ENCODE results near the gene B3GNT4.
"Not testable (repeated sequence)": the region's sequence is repeated elsewhere in the genome, so short reads cannot be mapped to it uniquely, and the experiment has no call there.

B3GNT4 gene

GRCh38 chr12:122250047-122250446 is 46.5 kb downstream of the B3GNT4 start:
- DNase-seq (ENCODE audit: low read depth), result no peak
- H3K4me3 ChIP-seq (ENCODE audit: low read depth, low read length), result no peak overlapping the region
- TF ChIP-seq MYC (IDR thresholded peaks at IDR 0.05; ENCODE audit: low read depth, low read length) (no peak), MAX (IDR thresholded peaks at IDR 0.05; ENCODE audit: low read depth, low read length) (no peak), CTCF (IDR thresholded peaks at IDR 0.05; ENCODE audit: low read depth, low read length) (no peak), POLR2A (IDR thresholded peaks at IDR 0.05; ENCODE audit: extremely low read depth, insufficient read length) (no peak)

GRCh38 chr12:122250536-122250935 is 47.0 kb downstream of the B3GNT4 start:
- no peak for DNase-seq (ENCODE audit: low read depth)
- no peak overlapping the region for H3K4me3 ChIP-seq (ENCODE audit: low read depth, low read length)
- TF ChIP-seq CTCF (IDR thresholded peaks at IDR 0.05; ENCODE audit: low read depth, low read length), result no peak
- no peak for TF ChIP-seq MYC (IDR thresholded peaks at IDR 0.05; ENCODE audit: low read depth, low read length)
- TF ChIP-seq POLR2A (IDR thresholded peaks at IDR 0.05; ENCODE audit: extremely low read depth, insufficient read length), result no peak
- no peak for TF ChIP-seq MAX (IDR thresholded peaks at IDR 0.05; ENCODE audit: low read depth, low read length)

GRCh38 chr12:122258462-122258861 is 55.0 kb downstream of the B3GNT4 start:
- not testable (repeated sequence) for DNase-seq (ENCODE audit: low read depth); H3K4me3 ChIP-seq (ENCODE audit: low read depth, low read length)
